HepG2 (cell line): Measurements from ENCODE around the gene LGALS14.

Experiments used
- SMAD1 ChIP-seq: sonication (generic); formaldehyde crosslinking; IDR thresholded peaks from 2 replicates; pipeline ENCODE4 v1.4.0; 2020; ENCODE audit warnings: missing genetic modification reagents, low read depth, mild to moderate bottlenecking, borderline replicate concordance
- SSRP1 ChIP-seq: IDR thresholded peaks from 2 replicates; pipeline ENCODE4 v1.6.1; 2016; ENCODE audit warnings: control low read depth
- TGIF2 ChIP-seq: IDR thresholded peaks from 2 replicates; pipeline ENCODE4 v1.6.1; 2016; ENCODE audit warnings: control low read depth, missing compliant biosample characterization
- TF ChIP-seq, protein P1 (sequence below): sonication (generic); formaldehyde crosslinking; IDR thresholded peaks from 2 replicates; pipeline ENCODE4 v1.5.0; 2020; ENCODE audit warnings: mild to moderate bottlenecking, missing genetic modification reagents, moderate library complexity
- TF ChIP-seq, protein P2 (sequence below): conservative IDR thresholded peaks from 2 replicates; pipeline ENCODE4 v1.6.1; 2018; ENCODE audit warnings: missing genetic modification reagents

DNA sequence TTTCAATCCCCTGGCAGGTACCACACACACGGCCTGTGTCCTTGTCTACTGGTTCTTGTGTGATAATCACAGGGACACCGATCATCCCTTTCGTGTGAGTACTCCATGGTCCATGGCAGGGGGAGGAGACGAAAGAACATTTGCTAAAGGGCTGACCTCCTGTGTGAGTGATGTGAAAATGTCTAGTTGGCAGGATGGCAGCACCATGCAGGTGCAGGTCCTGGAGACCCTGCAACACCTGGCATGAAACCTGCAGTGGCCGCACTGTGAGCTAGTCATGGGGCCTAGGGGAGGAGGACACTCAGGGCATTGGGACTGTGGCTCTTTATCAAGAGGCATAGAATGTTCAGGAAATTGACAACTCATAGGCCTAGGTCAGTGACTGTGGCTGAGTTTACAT is 22.9 kb upstream of the LGALS14 start:
- TF ChIP-seq SMAD1 (no peak), TGIF2 (CRISPR knock-in tag) (no peak), SSRP1 (no peak)
- TF ChIP-seq, protein P1, sequence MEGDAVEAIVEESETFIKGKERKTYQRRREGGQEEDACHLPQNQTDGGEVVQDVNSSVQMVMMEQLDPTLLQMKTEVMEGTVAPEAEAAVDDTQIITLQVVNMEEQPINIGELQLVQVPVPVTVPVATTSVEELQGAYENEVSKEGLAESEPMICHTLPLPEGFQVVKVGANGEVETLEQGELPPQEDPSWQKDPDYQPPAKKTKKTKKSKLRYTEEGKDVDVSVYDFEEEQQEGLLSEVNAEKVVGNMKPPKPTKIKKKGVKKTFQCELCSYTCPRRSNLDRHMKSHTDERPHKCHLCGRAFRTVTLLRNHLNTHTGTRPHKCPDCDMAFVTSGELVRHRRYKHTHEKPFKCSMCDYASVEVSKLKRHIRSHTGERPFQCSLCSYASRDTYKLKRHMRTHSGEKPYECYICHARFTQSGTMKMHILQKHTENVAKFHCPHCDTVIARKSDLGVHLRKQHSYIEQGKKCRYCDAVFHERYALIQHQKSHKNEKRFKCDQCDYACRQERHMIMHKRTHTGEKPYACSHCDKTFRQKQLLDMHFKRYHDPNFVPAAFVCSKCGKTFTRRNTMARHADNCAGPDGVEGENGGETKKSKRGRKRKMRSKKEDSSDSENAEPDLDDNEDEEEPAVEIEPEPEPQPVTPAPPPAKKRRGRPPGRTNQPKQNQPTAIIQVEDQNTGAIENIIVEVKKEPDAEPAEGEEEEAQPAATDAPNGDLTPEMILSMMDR (CRISPR knock-in tag), result no peak
- TF ChIP-seq, protein P2, sequence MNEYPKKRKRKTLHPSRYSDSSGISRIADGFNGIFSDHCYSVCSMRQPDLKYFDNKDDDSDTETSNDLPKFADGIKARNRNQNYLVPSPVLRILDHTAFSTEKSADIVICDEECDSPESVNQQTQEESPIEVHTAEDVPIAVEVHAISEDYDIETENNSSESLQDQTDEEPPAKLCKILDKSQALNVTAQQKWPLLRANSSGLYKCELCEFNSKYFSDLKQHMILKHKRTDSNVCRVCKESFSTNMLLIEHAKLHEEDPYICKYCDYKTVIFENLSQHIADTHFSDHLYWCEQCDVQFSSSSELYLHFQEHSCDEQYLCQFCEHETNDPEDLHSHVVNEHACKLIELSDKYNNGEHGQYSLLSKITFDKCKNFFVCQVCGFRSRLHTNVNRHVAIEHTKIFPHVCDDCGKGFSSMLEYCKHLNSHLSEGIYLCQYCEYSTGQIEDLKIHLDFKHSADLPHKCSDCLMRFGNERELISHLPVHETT (CRISPR knock-in tag), result no peak
